ENCODE measurements around the gene GABBR2. TPM values are rescaled to one million over a fixed set of nuclear protein-coding genes. Genes with fewer than 3 reads are reported as not detected.

GABBR2 gene
- total and polyA plus RNA-seq, 2 experiments from 2014 or later = 0.89 to 1.3 TPM

GRCh38 chr9:98706651-98707165, 2.0 kb downstream of the GABBR2 start (continued):
- TF ChIP-seq CREB1 (CRISPR knock-in tag; IDR thresholded peaks at IDR 0.05; ENCODE audit: low read depth) (no peak), REST (IDR thresholded peaks at IDR 0.05; ENCODE audit: unreplicated experiment) (no peak), EZH2 (IDR thresholded peaks at IDR 0.05; ENCODE audit: low read depth, unreplicated experiment) (no peak)
- TF ChIP-seq, protein P1, sequence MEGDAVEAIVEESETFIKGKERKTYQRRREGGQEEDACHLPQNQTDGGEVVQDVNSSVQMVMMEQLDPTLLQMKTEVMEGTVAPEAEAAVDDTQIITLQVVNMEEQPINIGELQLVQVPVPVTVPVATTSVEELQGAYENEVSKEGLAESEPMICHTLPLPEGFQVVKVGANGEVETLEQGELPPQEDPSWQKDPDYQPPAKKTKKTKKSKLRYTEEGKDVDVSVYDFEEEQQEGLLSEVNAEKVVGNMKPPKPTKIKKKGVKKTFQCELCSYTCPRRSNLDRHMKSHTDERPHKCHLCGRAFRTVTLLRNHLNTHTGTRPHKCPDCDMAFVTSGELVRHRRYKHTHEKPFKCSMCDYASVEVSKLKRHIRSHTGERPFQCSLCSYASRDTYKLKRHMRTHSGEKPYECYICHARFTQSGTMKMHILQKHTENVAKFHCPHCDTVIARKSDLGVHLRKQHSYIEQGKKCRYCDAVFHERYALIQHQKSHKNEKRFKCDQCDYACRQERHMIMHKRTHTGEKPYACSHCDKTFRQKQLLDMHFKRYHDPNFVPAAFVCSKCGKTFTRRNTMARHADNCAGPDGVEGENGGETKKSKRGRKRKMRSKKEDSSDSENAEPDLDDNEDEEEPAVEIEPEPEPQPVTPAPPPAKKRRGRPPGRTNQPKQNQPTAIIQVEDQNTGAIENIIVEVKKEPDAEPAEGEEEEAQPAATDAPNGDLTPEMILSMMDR (conservative IDR thresholded peaks at IDR 0.05; ENCODE audit: low read depth in 2 of 2) = no peak

DNA sequence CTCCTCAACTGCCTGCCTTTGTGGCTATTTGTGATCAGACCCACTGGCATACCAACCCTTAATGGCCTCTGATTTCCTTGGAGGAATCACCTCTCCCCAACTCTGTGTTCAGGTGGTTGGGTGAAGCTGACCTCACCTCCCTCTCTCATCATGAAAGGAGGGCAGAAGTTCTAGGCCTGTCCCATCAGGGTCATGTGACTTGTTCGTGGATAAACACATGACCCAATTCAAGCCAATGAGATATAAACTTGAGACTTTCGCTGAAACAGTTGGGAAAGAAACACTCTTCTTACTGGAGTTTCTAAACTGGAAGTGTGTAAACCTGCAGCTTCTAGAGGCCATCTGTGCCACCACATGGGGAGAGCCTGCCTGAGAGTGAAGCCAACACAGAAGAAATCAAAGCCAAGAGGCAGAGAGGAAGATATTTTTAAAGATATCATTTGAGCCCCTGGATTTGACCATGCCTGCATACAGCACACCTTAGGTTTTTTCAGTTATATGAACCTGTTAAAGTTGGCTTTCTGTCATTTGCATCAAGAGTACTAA, 5.8 kb downstream of the GABBR2 start:
- Histone ChIP-seq H3F3A (replicated peaks; ENCODE audit: low read depth) (no peaks in the 10 kb centered on the region), H3K27ac (ENCODE audit: low read depth) (no peak overlapping the region), H3K4me2 (no peak overlapping the region), H3K79me2 (replicated peaks; ENCODE audit: insufficient read depth) (no peaks in the 10 kb centered on the region), H3K9me2 (ENCODE audit: insufficient read depth) (no peaks in the 10 kb centered on the region), H2AFZ (no peak overlapping the region), H3K4me1 (ENCODE audit: insufficient read depth) (peaks cover 5% of the 10 kb centered on the region; the same call in 1 of the 2 replicates), H4K20me1 (replicated peaks; ENCODE audit: insufficient read depth) (peaks cover 7% of the 10 kb centered on the region; the same call in 1 of the 2 replicates), H3K4me3 (no peak overlapping the region), H3K36me3 (ENCODE audit: insufficient read depth) (no peaks in the 10 kb centered on the region), H3K27me3 (ENCODE audit: insufficient read depth) (peaks cover 32% of the 10 kb centered on the region)
- H3K27me3 Mint-ChIP-seq (ENCODE audit: insufficient read depth, low read depth, poor library complexity) = peaks cover 38% of the 10 kb centered on the region
- H3K27ac Mint-ChIP-seq = no peak overlapping the region
- H3K9me3 Mint-ChIP-seq = no peaks in the 10 kb centered on the region; the same call in 2 of the 3 replicates
- H3K4me3 Mint-ChIP-seq = no peak overlapping the region
- ATAC-seq = no peak
- peaks cover 3% of the 10 kb centered on the region; the same call in 2 of the 3 replicates for H3K4me1 Mint-ChIP-seq
- DNase-seq (ENCODE audit: low spot score) = no peak
- no peaks in the 10 kb centered on the region for H3K36me3 Mint-ChIP-seq (ENCODE audit: low read depth)
- TF ChIP-seq, protein P2, sequence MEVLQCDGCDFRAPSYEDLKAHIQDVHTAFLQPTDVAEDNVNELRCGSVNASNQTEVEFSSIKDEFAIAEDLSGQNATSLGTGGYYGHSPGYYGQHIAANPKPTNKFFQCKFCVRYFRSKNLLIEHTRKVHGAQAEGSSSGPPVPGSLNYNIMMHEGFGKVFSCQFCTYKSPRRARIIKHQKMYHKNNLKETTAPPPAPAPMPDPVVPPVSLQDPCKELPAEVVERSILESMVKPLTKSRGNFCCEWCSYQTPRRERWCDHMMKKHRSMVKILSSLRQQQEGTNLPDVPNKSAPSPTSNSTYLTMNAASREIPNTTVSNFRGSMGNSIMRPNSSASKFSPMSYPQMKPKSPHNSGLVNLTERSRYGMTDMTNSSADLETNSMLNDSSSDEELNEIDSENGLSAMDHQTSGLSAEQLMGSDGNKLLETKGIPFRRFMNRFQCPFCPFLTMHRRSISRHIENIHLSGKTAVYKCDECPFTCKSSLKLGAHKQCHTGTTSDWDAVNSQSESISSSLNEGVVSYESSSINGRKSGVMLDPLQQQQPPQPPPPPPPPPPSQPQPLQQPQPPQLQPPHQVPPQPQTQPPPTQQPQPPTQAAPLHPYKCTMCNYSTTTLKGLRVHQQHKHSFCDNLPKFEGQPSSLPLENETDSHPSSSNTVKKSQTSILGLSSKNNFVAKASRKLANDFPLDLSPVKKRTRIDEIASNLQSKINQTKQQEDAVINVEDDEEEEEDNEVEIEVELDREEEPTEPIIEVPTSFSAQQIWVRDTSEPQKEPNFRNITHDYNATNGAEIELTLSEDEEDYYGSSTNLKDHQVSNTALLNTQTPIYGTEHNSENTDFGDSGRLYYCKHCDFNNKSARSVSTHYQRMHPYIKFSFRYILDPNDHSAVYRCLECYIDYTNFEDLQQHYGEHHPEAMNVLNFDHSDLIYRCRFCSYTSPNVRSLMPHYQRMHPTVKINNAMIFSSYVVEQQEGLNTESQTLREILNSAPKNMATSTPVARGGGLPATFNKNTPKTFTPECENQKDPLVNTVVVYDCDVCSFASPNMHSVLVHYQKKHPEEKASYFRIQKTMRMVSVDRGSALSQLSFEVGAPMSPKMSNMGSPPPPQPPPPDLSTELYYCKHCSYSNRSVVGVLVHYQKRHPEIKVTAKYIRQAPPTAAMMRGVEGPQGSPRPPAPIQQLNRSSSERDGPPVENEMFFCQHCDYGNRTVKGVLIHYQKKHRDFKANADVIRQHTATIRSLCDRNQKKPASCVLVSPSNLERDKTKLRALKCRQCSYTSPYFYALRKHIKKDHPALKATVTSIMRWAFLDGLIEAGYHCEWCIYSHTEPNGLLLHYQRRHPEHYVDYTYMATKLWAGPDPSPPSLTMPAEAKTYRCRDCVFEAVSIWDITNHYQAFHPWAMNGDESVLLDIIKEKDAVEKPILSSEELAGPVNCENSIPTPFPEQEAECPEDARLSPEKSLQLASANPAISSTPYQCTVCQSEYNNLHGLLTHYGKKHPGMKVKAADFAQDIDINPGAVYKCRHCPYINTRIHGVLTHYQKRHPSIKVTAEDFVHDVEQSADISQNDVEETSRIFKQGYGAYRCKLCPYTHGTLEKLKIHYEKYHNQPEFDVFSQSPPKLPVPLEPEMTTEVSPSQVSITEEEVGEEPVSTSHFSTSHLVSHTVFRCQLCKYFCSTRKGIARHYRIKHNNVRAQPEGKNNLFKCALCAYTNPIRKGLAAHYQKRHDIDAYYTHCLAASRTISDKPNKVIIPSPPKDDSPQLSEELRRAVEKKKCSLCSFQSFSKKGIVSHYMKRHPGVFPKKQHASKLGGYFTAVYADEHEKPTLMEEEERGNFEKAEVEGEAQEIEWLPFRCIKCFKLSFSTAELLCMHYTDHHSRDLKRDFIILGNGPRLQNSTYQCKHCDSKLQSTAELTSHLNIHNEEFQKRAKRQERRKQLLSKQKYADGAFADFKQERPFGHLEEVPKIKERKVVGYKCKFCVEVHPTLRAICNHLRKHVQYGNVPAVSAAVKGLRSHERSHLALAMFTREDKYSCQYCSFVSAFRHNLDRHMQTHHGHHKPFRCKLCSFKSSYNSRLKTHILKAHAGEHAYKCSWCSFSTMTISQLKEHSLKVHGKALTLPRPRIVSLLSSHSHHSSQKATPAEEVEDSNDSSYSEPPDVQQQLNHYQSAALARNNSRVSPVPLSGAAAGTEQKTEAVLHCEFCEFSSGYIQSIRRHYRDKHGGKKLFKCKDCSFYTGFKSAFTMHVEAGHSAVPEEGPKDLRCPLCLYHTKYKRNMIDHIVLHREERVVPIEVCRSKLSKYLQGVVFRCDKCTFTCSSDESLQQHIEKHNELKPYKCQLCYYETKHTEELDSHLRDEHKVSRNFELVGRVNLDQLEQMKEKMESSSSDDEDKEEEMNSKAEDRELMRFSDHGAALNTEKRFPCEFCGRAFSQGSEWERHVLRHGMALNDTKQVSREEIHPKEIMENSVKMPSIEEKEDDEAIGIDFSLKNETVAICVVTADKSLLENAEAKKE (CRISPR knock-in tag; IDR thresholded peaks at IDR 0.05) = no peak
- TF ChIP-seq CREB1 (CRISPR knock-in tag; IDR thresholded peaks at IDR 0.05; ENCODE audit: low read depth) (no peak), STAT1 (IDR thresholded peaks at IDR 0.05; ENCODE audit: unreplicated experiment) (no peak), EZH2 (IDR thresholded peaks at IDR 0.05; ENCODE audit: low read depth, unreplicated experiment) (no peak), JUNB (IDR thresholded peaks at IDR 0.05; ENCODE audit: unreplicated experiment) (no peak), POLR2AphosphoS5 (IDR thresholded peaks at IDR 0.05; ENCODE audit: low read depth) (no peak), ZNF114 (CRISPR knock-in tag; IDR thresholded peaks at IDR 0.05) (no peak), EZH2phosphoT487 (IDR thresholded peaks at IDR 0.05; ENCODE audit: unreplicated experiment) (no peak), ZNF331 (CRISPR knock-in tag; IDR thresholded peaks at IDR 0.05; ENCODE audit: low read depth) (no peak)
- TF ChIP-seq, protein P3, sequence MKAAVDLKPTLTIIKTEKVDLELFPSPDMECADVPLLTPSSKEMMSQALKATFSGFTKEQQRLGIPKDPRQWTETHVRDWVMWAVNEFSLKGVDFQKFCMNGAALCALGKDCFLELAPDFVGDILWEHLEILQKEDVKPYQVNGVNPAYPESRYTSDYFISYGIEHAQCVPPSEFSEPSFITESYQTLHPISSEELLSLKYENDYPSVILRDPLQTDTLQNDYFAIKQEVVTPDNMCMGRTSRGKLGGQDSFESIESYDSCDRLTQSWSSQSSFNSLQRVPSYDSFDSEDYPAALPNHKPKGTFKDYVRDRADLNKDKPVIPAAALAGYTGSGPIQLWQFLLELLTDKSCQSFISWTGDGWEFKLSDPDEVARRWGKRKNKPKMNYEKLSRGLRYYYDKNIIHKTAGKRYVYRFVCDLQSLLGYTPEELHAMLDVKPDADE (IDR thresholded peaks at IDR 0.05) = no peak

Measured in GM23338 (cell line).